Measurements from ENCODE around the gene NGEF. TPM values are rescaled to one million over a fixed set of nuclear protein-coding genes. Genes with fewer than 3 reads are reported as not detected.
A peak's percentile ranks its signal among the peaks of the same experiment; 100 is the strongest.
"Not testable (repeated sequence)": the region's sequence is repeated elsewhere in the genome, so short reads cannot be mapped to it uniquely, and the experiment has no call there.

The NGEF gene
- polyA plus RNA-seq, 3 donors, result not detected

- intact Hi-C loops (cut with micrococcal nuclease), result loop anchor here in 1 of 2 donors (10.0 kb wide), 1 partner anchor 201 kb away; no protein-coding TSS in a partner anchor
- Histone ChIP-seq H3K27me3 (ENCODE audit: control insufficient read depth in 2 of 2, insufficient read depth in 2 of 2, low read length in 2 of 2) (no peaks in the 10 kb centered on the region), H3K36me3 (replicated peaks in 1 of 2; ENCODE audit: control insufficient read depth in 1 of 2, insufficient read depth in 2 of 2, low read length in 2 of 2) (no peaks in the 10 kb centered on the region), H3K9ac (ENCODE audit: insufficient read depth, low read length, poor library complexity, severe bottlenecking) (no peak overlapping the region), H3K27ac (ENCODE audit: low read depth in 1 of 2, low read length in 2 of 2) (no peak overlapping the region), H4K20me1 (ENCODE audit: insufficient read depth, low read length) (peaks cover 5% of the 10 kb centered on the region), H3K79me2 (ENCODE audit: insufficient read depth, low read length) (peaks cover 18% of the 10 kb centered on the region), H3K4me1 (ENCODE audit: control insufficient read depth in 1 of 2, insufficient read depth in 2 of 2, low read length in 2 of 2) (peaks cover 18 to 29% of the 10 kb centered on the region in 2 donors), H3K9me3 (replicated peaks in 1 of 2; ENCODE audit: control insufficient read depth in 1 of 2, insufficient read depth in 1 of 2, low read length in 2 of 2) (no peaks in the 10 kb centered on the region), H3K4me3 (replicated peaks in 1 of 3; ENCODE audit: low read depth in 2 of 3, low read length in 3 of 3) (no peak overlapping the region), H2AFZ (ENCODE audit: insufficient read depth, low read depth, low read length, poor library complexity, severe bottlenecking) (no peak overlapping the region), H3K4me2 (replicated peaks; ENCODE audit: extremely low read depth, low read length, poor library complexity, severe bottlenecking) (no peak overlapping the region)
- WGBS (ENCODE audit: insufficient coverage), result 100% methylated on average over 1 of the region's 2 CpGs
- Mint-ChIP-seq H3K36me3 (no peaks in the 10 kb centered on the region), H3K27me3 (ENCODE audit: low read depth in 3 of 3) (peaks cover 5 to 10% (median 8%) of the 10 kb centered on the region in 3 donors), H3K4me1 (peaks cover 32% of the 10 kb centered on the region), H3K9me3 (no peaks in the 10 kb centered on the region), H3K4me3 (no peak overlapping the region), H3K27ac (no peak overlapping the region)
- TF ChIP-seq CTCF (IDR thresholded peaks at IDR 0.05), result no peak
- DNase-seq, result no peak
Observed at GRCh38 chr2:233055362-233055761, 42.3 kb upstream of the NGEF start.

- TF ChIP-seq CTCF (IDR thresholded peaks at IDR 0.05), result peak; percentile 99
- intact Hi-C loops (cut with micrococcal nuclease), result loop anchor here in 1 of 2 donors (10.0 kb wide), 1 partner anchor 199 kb away; no protein-coding TSS in a partner anchor
- Histone ChIP-seq H3K27me3 (ENCODE audit: control insufficient read depth in 2 of 2, insufficient read depth in 2 of 2, low read length in 2 of 2) (no peaks in the 10 kb centered on the region), H4K20me1 (ENCODE audit: insufficient read depth, low read length) (peaks cover 5% of the 10 kb centered on the region), H3K4me1 (ENCODE audit: control insufficient read depth in 1 of 2, insufficient read depth in 2 of 2, low read length in 2 of 2) (peaks cover 9 to 18% of the 10 kb centered on the region in 2 donors), H3K9me3 (replicated peaks in 1 of 2; ENCODE audit: control insufficient read depth in 1 of 2, insufficient read depth in 1 of 2, low read length in 2 of 2) (no peaks in the 10 kb centered on the region), H3K9ac (ENCODE audit: insufficient read depth, low read length, poor library complexity, severe bottlenecking) (no peak overlapping the region), H3K36me3 (replicated peaks in 1 of 2; ENCODE audit: control insufficient read depth in 1 of 2, insufficient read depth in 2 of 2, low read length in 2 of 2) (no peaks in the 10 kb centered on the region), H2AFZ (ENCODE audit: insufficient read depth, low read depth, low read length, poor library complexity, severe bottlenecking) (peak overlapping the region; percentile 17), H3K4me2 (replicated peaks; ENCODE audit: extremely low read depth, low read length, poor library complexity, severe bottlenecking) (no peak overlapping the region), H3K4me3 (replicated peaks in 1 of 3; ENCODE audit: low read depth in 2 of 3, low read length in 3 of 3) (no peak overlapping the region), H3K27ac (ENCODE audit: low read depth in 1 of 2, low read length in 2 of 2) (no peak overlapping the region), H3K79me2 (ENCODE audit: insufficient read depth, low read length) (peaks cover 8% of the 10 kb centered on the region)
- Mint-ChIP-seq H3K4me1 (peaks cover 24% of the 10 kb centered on the region), H3K27me3 (ENCODE audit: low read depth in 3 of 3) (peaks cover 5 to 10% (median 9%) of the 10 kb centered on the region in 3 donors), H3K4me3 (peak overlapping the region in 1 of 2 donors; percentile 4), H3K27ac (peak overlapping the region in 1 of 7 donors; percentile 28), H3K9me3 (no peaks in the 10 kb centered on the region), H3K36me3 (no peaks in the 10 kb centered on the region)
- DNase-seq, result peak; percentile 35 to 63 (median 62)
- WGBS (ENCODE audit: insufficient coverage), result 32% methylated on average over 22 of the region's 22 CpGs
Observed at GRCh38 chr2:233053928-233054784, 41.1 kb upstream of the NGEF start.

GRCh38 chr2:233052517-233052916 lies 39.5 kb upstream of the NGEF start:
- not testable (repeated sequence) for H3K79me2 ChIP-seq (ENCODE audit: insufficient read depth, low read length); H3K27ac ChIP-seq (ENCODE audit: low read depth in 1 of 2, low read length in 2 of 2); H3K27ac Mint-ChIP-seq; H4K20me1 ChIP-seq (ENCODE audit: insufficient read depth, low read length); H2AFZ ChIP-seq (ENCODE audit: insufficient read depth, low read depth, low read length, poor library complexity, severe bottlenecking); H3K9ac ChIP-seq (ENCODE audit: insufficient read depth, low read length, poor library complexity, severe bottlenecking); H3K27me3 ChIP-seq (ENCODE audit: control insufficient read depth in 2 of 2, insufficient read depth in 2 of 2, low read length in 2 of 2); H3K9me3 ChIP-seq (replicated peaks in 1 of 2; ENCODE audit: control insufficient read depth in 1 of 2, insufficient read depth in 1 of 2, low read length in 2 of 2); H3K36me3 Mint-ChIP-seq; H3K4me3 ChIP-seq (replicated peaks in 1 of 3; ENCODE audit: low read depth in 2 of 3, low read length in 3 of 3); DNase-seq; H3K9me3 Mint-ChIP-seq; H3K36me3 ChIP-seq (replicated peaks in 1 of 2; ENCODE audit: control insufficient read depth in 1 of 2, insufficient read depth in 2 of 2, low read length in 2 of 2); H3K4me2 ChIP-seq (replicated peaks; ENCODE audit: extremely low read depth, low read length, poor library complexity, severe bottlenecking)
- Mint-ChIP-seq H3K4me3 (peak overlapping the region in 1 of 2 donors; percentile 49), H3K27me3 (ENCODE audit: low read depth in 3 of 3) (peaks cover 8 to 12% (median 12%) of the 10 kb centered on the region in 3 donors), H3K4me1 (peaks cover 18% of the 10 kb centered on the region)
- intact Hi-C loops (cut with micrococcal nuclease), result loop anchor here in 1 of 2 donors (10.0 kb wide), 1 partner anchor 198 kb away; no protein-coding TSS in a partner anchor
- peaks cover 7 to 13% of the 10 kb centered on the region in 2 donors for H3K4me1 ChIP-seq (ENCODE audit: control insufficient read depth in 1 of 2, insufficient read depth in 2 of 2, low read length in 2 of 2)
- WGBS (ENCODE audit: insufficient coverage), result 100% methylated on average over 3 of the region's 4 CpGs

All from CD14-positive monocyte (primary cell).